ENCODE measurements around the gene SETBP1. TPM values are rescaled to one million over a fixed set of nuclear protein-coding genes. Genes with fewer than 3 reads are reported as not detected.

Gene SETBP1
- total RNA-seq, 1 donor from 2014 or later, result 72.8 TPM

DNA sequence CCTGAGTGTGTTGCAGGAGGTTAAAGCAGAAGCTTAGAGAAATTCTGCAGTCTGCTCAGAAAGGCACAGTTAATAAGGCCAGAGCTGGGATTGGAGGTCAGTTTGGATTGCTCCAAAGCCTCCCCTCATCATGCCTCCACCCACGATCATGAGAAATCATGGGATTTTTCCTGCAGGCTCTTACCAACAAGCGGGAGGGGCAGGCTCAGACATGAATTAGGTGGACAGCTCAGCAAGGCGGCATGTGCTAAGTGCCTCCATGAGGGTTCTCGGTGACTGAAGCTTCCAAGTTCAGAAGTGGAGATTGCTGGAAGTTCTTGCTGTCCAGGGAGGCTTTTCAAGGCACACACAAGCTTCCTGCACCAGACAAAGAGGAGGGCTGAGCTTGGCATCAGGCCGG is 163.8 kb downstream of the SETBP1 start:
- ChIA-PET CTCF (no interaction called here), POLR2A (interaction anchor here (1.0 to 1.3 kb wide), 3 partner anchors 43 to 121 kb away, joined by 3 read pairs; no protein-coding TSS in a partner anchor)
- no peak for DNase-seq
- H3K27me3 Mint-ChIP-seq, result no peaks in the 10 kb centered on the region
- H3K4me1 Mint-ChIP-seq, result peaks cover 82% of the 10 kb centered on the region
- no peak overlapping the region for H3K4me3 Mint-ChIP-seq
- no peak overlapping the region for H3K27ac Mint-ChIP-seq
- intact Hi-C loops (cut with micrococcal nuclease), result loop anchor here (5.0 kb wide), 1 partner anchor 112 kb away; no protein-coding TSS in a partner anchor
- TF ChIP-seq, protein P1, sequence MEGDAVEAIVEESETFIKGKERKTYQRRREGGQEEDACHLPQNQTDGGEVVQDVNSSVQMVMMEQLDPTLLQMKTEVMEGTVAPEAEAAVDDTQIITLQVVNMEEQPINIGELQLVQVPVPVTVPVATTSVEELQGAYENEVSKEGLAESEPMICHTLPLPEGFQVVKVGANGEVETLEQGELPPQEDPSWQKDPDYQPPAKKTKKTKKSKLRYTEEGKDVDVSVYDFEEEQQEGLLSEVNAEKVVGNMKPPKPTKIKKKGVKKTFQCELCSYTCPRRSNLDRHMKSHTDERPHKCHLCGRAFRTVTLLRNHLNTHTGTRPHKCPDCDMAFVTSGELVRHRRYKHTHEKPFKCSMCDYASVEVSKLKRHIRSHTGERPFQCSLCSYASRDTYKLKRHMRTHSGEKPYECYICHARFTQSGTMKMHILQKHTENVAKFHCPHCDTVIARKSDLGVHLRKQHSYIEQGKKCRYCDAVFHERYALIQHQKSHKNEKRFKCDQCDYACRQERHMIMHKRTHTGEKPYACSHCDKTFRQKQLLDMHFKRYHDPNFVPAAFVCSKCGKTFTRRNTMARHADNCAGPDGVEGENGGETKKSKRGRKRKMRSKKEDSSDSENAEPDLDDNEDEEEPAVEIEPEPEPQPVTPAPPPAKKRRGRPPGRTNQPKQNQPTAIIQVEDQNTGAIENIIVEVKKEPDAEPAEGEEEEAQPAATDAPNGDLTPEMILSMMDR (IDR thresholded peaks at IDR 0.05), result no peak
- ATAC-seq (ENCODE audit: low read depth), result no peak
- peaks cover 25% of the 10 kb centered on the region for H3K36me3 Mint-ChIP-seq (ENCODE audit: low read depth)
- peaks cover 4% of the 10 kb centered on the region for H3K9me3 Mint-ChIP-seq

DNA sequence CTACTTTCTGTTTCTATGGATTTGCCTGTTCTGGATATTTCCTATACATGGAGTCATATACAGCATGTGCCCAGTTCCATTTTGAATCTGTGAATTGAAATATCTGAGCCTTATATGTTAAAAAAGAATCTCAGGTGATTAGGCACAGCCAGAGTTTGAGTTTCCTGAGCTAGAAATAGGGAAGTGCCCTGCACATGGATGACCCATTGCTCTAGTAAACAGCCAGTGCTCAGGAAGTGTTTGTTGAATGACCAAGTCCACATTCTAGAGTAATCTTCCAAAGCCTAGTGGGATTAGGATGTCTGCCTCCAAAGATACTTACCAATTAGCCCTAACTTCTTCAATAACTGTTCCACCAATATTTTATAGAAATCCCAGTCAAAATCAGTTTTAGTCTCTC is 165.8 kb downstream of the SETBP1 start:
- no peak for DNase-seq
- peaks cover 81% of the 10 kb centered on the region for H3K4me1 Mint-ChIP-seq
- H3K27ac Mint-ChIP-seq, result no peak overlapping the region
- peaks cover 32% of the 10 kb centered on the region for H3K36me3 Mint-ChIP-seq (ENCODE audit: low read depth)
- ChIA-PET POLR2A (interaction anchor here (0.5 kb wide), 1 partner anchor 9 kb away, joined by 5 read pairs; no protein-coding TSS in a partner anchor), CTCF (no interaction called here)
- no peaks in the 10 kb centered on the region for H3K27me3 Mint-ChIP-seq
- no peak for ATAC-seq (ENCODE audit: low read depth)
- intact Hi-C loops (cut with micrococcal nuclease), result no loop called here
- H3K9me3 Mint-ChIP-seq, result peaks cover 4% of the 10 kb centered on the region
- TF ChIP-seq, protein P1 (IDR thresholded peaks at IDR 0.05), result no peak
- no peak overlapping the region for H3K4me3 Mint-ChIP-seq

DNA sequence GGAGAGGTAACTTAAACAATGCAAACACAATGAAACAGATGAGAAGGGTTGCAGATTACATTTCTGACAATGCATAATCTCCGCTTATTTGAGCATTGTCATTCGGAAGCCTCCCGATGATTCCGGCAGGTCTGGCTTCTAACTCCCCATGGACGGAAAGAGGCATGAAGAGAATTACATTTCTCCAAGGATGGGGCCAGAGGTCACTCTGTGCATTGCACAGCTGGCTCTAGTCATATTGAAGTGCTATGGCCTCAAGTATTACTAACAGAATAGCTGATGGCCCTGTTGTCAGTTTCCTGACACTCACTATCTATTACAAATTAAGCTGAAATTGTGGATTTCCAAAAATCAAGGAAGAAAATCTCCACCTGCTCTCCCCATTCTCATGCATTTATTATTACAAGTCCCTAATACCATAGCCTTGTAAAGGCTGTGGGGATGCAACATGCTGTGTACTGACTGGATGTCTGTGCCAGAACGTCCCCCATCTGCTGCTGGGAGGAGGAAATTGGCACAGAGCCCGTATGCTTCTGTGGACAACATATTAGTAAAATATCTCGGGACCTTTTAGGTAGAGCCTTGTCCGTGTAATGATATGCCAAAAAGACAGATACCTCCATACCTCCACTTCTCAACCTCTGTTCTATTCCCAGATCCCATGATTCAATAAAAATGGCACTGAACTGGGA is 168.1 kb downstream of the SETBP1 start:
- H3K9me3 Mint-ChIP-seq, result peaks cover 4% of the 10 kb centered on the region
- POLR2A ChIA-PET, result interaction anchor here (0.7 kb wide), 1 partner anchor 10 kb away, joined by 3 read pairs; no protein-coding TSS in a partner anchor
- H3K4me3 Mint-ChIP-seq, result no peak overlapping the region
- TF ChIP-seq, protein P1 (IDR thresholded peaks at IDR 0.05), result no peak
- no peak for DNase-seq
- no peaks in the 10 kb centered on the region for H3K27me3 Mint-ChIP-seq
- H3K4me1 Mint-ChIP-seq, result peaks cover 81% of the 10 kb centered on the region
- H3K36me3 Mint-ChIP-seq (ENCODE audit: low read depth), result peaks cover 34% of the 10 kb centered on the region
- intact Hi-C loops (cut with micrococcal nuclease), result no loop called here
- H3K27ac Mint-ChIP-seq, result no peak overlapping the region
- no peak for ATAC-seq (ENCODE audit: low read depth)
- CTCF ChIA-PET, result no interaction called here

DNA sequence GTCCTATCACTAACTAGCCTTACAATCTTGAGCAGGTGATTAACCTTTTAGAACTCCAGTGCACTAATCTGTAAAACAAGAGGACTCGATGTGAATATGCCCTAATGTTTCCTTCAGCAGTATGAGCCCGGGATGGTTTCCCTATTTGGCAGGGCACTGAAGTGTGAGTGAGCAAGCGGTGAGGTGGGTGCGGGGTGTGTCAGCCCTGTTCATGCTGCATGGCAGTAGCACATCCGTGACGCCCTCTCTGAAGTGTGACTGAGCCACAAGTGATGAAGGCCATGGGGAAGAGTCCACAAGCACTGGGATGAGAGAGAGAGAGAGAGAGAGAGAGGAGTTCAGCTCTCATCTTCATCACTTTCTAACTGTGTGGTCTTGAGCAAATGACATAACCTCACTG is 168.7 kb downstream of the SETBP1 start:
- ATAC-seq (ENCODE audit: low read depth) (peak; percentile 67), DNase-seq (no peak)
- peaks cover 81% of the 10 kb centered on the region for H3K4me1 Mint-ChIP-seq
- no peak overlapping the region for H3K27ac Mint-ChIP-seq
- peaks cover 34% of the 10 kb centered on the region for H3K36me3 Mint-ChIP-seq (ENCODE audit: low read depth)
- H3K27me3 Mint-ChIP-seq, result no peaks in the 10 kb centered on the region
- ChIA-PET POLR2A (no interaction called here), CTCF (no interaction called here)
- H3K4me3 Mint-ChIP-seq, result no peak overlapping the region
- peaks cover 4% of the 10 kb centered on the region for H3K9me3 Mint-ChIP-seq
- TF ChIP-seq, protein P1 (IDR thresholded peaks at IDR 0.05), result no peak
- intact Hi-C loops (cut with micrococcal nuclease), result no loop called here

DNA sequence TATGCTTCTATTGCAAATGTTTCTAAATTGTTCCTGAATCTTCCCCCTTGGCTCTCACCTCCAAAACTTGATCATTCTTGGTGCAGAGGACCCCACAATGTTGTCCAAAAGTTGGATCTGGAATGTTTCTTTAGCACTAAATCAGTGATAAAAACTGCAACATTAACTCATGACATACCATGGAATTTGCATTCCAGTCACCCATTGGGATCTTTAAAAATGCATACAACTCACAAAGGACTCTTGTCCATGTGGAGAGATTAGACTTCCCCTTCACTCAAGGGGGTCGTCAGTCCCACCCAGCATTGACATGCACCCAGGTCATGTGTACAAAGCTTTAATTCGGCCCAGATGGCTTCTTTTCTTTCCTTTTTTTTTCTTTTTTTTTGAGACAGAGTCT is 169.3 kb downstream of the SETBP1 start:
- no peak overlapping the region for H3K4me3 Mint-ChIP-seq
- intact Hi-C loops (cut with micrococcal nuclease), result no loop called here
- ATAC-seq (ENCODE audit: low read depth) (no peak), DNase-seq (no peak)
- H3K36me3 Mint-ChIP-seq (ENCODE audit: low read depth), result peaks cover 34% of the 10 kb centered on the region
- H3K4me1 Mint-ChIP-seq, result peaks cover 83% of the 10 kb centered on the region
- H3K9me3 Mint-ChIP-seq, result no peaks in the 10 kb centered on the region
- TF ChIP-seq, protein P1 (IDR thresholded peaks at IDR 0.05), result no peak
- ChIA-PET CTCF (no interaction called here), POLR2A (no interaction called here)
- no peak overlapping the region for H3K27ac Mint-ChIP-seq
- no peaks in the 10 kb centered on the region for H3K27me3 Mint-ChIP-seq
